Left renal cortex interstitium (tissue), 4 donors: ENCODE results near the gene EXOC5. TPM values are rescaled to one million over a fixed set of nuclear protein-coding genes. Genes with fewer than 3 reads are reported as not detected.
"Not testable (repeated sequence)": the region's sequence is repeated elsewhere in the genome, so short reads cannot be mapped to it uniquely, and the experiment has no call there.

Source experiments
- DNase-seq, 4 donors: peaks; one replicate each; pipeline ENCODE4 v3.0.0-alpha.2; 2013; ENCODE audit warnings: low read depth in 4 of 4, low spot score in 2 of 4, missing footprints in 1 of 4
- polyA plus RNA-seq, 4 donors: library from polyadenylated mRNA; unstranded; fragments of 120-200 nt; gene quantifications; one replicate each; pipeline ENCODE4 v1.2.1, GENCODE V29; 2013; ENCODE audit not compliant: insufficient read length in 4 of 4

The EXOC5 gene
- polyA plus RNA-seq, 4 donors, result 66.4 to 73.0 (median 70.5) TPM

DNA sequence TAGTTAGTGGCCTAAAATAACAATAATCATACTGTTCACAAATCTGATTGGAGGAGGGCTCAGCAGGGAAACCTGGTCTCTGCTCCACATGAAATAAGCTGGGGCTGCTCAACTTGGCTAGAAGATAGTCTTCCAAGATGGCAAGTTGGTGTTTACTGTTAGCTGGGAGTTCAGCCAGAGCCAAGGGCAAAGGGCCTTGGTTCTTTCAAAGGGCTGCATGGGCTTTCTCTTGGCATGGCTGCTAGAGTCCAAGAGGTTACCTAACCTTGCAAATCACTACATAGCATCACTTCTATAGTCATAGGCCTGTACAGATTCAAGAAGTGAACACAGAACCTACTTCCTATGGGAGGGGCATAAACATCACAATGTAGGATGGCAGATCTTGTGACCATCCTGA lies 7.1 kb downstream of the EXOC5 start:
- no peak for DNase-seq

DNA sequence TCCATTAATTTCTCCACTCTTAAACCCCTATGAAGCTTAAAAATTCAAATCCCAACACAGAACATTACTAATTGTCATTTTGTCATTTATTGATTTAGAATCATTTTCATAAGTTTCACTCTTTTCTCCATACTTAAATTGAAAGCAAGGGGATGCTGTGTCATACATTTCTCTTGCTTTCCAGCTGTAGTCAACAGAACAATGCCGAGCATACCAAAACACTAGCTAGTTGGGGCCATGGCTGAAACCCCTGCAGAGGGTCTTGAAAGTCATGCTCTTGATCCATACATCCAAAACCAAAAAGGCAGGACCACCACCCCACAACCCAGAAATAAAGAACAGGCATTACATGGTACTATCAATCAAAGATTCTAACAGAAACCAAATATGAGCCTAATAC lies 9.0 kb downstream of the EXOC5 start:
- DNase-seq, result no peak

DNA sequence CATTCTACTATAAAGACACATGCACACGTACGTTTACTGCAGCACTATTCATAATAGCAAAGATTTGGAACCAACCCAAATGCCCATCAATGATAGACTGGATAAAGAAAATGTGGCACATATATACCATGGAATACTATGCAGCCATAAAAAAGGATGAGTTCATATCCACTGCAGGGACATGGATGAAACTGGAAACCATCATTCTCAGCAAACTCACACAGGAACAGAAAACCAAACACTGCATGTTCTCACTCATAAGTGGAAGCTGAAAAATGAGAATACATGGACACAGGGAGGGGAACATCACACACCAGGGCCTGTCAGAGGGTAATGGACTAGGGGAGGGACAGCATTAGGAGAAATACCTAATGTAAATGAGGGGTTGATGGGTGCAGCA lies 10.5 kb downstream of the EXOC5 start:
- DNase-seq, result not testable (repeated sequence)

DNA sequence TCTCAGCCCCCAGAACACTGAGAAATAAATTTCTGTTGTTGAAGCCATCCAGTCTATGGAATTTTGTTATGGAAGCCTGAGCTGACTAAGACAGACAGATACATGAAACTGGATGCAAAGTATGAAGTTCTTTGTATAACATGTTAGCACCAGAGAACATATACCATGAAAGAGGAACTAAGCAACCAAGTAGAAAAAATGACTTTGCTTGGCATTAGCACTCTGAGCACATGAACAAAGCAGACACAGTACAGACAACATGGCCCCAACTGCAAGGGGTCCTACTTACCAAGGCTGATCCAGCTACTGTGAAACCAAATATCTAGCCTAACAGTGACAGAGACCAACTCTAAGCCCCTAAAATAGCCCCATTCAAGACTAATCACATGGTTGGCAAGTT lies 13.8 kb downstream of the EXOC5 start:
- DNase-seq, result no peak

DNA sequence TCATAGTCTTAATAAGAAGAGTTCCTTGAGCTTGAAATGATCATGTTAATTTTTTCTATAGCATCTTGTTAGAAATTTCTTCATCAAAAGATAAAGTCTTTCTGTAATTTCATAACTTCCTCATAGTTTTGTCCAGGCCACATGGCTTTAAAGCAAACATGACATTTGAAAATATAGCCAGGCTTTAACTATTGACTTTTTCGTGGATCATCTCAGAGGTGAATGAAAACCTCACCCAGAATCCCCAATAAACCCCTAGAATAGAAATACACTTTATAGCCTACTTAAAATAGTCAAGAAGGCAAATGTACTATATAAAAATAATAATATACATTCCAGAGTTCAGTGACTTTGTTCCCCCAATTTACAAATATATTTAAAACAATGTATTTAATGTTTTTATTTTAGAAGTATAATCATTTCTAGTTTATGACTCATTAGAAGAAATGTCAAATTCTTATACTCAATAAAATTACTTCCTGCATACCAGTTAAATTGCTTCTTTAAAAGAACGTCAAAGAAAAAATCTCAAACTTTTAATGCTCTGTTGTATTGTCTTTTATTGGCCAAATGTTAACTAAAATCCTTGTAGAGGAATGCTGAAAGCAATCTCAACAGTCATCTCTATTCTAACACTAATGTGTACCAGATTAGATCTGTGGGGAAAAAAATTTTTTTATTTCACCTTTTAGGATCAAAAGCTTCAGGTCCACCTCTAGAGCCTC lies 21.6 kb downstream of the EXOC5 start:
- DNase-seq, result no peak

DNA sequence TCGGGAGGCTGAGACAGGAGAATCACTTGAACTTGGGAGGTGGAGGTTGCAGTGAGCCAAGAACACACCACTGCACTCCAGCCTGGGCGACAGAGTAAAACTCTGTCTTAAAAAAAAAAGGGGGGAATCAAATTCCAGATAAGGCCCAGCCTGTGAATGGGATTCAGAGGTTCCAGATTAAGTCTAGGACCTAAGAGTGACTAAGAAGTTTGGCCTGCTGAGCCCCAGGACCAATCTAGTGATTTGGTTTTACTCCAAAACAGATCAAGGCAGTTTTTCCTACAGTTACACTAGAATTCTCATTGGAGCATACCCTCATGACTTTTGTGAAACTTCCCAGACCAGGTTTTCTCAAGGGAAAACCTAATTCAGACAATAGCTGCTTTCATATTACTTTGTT lies 22.8 kb downstream of the EXOC5 start:
- no peak for DNase-seq

DNA sequence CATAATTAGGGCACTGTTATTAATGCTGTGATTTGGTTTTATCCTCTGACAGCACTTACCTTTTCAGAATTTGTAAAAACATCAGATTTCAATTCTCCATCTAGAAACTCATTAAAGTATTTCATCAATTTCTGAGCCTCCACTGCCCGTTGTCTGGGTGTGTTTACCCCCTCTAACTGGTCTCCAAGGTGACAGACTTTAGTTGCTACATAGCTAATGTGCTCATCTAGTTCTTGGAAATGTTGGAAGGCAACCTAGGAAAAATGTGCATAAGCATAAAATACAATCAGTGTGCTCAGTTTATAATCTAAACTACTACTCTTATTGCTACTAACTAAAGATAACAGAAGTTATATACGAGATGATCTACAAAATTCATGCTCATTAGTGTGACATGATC lies 24.6 kb downstream of the EXOC5 start:
- no peak for DNase-seq

DNA sequence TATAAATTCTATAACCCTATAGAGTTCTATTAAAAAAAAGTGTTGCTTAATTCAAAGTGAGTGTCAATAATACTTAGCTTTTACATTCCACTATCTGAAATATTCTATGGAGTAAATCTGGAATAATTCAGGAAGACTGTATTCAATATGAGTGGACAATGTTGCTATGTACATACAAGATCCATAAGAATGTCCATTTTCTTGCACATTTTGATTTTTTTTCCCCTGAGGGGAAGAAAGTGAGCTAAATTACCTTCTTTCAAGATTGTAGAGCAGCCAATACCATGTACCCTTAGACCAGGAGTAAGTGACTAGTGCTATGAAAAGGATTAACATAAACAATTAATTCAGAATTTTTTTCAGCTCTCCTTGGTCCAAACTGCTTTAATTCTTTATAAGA lies 25.4 kb downstream of the EXOC5 start:
- DNase-seq, result no peak

DNA sequence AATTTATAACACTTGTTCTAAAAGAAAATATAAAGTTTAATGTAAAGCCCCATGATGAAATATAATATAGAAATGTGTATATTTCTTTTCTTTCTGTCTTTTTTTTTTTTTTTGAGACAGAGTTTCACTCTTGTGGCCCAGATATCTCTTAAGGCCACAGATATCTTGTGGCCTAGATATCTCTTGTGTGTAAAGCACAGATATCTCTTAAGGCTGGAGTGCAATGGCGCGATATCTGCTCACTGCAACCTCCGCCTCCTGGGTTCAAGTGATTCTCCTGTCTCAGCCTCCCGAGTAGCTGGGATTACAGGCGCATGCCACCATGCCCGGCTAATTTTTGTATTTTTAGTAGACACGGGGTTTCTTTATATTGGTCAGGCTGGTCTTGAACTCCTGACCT lies 28.6 kb downstream of the EXOC5 start:
- DNase-seq, result not testable (repeated sequence)

DNA sequence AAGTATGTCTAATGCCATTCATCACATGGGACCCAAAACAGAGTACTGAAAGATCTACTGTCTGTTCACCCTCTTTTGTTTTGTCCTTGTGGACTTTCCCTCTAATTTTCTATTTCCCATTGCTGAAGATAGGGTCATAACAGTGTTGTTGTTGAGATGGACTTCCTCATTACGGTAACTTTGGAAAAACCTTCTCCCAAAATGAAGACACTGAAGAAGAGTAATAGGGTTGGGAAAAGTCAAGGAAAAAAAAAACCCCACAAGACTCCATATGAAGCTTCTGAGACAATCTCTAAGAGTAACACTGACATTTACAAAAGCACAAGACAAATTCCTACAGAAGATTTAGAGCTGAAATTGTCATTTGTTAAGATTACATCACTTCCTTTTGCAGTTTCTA lies 36.7 kb downstream of the EXOC5 start:
- DNase-seq, result no peak

DNA sequence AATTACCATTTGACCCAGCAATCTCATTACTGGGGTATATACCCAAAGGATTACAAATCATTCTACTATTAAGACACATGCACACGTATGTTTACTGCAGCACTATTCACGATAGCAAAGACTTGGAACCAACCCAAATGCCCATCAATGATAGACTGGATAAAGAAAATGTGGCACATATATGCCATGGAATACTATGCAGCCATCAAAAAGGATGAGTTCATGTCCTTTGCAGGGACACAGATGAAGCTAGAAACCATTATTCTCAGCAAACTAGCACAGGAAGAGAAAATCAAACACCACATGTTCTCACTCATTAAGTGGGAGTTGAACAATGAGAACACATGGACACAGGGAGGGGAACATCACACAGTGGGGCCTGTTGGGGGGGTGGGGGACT lies 40.4 kb downstream of the EXOC5 start:
- DNase-seq, result not testable (repeated sequence)

DNA sequence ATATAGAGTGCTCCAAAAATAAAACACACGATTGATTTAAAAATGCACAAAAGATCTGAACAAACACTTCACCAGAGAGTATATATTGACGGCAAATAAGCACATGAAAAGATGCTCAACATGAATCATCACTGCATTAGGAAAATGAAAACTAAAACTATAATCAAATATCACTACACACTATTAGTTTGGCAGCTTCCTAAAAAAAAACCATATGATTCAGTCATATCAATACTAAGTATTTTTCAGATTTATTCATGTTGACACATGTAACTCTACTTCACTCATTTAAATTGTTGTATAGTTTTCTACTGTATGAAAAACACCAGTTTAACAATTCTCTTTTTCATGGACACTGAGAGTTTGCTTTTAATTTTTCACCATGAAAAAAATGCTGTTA lies 41.6 kb downstream of the EXOC5 start:
- no peak for DNase-seq

DNA sequence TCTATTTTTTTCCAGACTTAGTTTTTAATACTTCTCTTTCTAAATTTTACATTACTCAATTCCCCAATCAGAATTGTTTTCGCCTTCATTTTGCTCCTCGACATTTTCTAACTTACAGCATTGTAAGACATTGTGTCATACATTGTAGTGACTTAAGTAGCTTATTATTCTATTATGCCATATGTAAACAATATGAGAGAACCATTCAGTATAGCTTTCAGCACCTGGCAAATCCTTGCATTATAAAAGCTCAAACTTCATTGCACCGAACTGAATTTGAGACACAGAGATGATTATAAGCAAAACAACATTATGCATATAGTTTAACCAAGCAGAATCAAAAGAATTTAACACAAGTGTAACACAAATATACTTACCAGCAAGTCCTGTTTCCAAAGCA lies 46.8 kb downstream of the EXOC5 start:
- no peak for DNase-seq

DNA sequence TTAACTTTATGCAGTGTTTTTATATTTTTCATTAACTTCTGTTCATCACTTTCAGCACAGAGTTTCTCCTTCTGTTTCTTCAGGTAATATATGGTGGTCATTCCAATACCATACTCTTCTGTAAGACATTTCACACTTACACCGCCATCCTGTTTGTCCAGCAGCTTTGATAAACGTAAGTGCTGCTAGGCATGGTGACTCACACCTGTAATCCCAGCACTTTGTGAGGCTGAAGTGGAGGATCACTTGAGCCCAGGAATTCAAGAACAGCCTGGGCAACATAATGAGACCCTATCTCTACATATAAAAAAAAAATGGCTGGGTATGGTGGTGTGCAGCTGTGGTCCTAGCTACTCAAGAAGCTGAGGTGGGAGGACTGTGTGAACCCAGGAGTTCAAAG lies 55.8 kb downstream of the EXOC5 start:
- DNase-seq, result no peak

DNA sequence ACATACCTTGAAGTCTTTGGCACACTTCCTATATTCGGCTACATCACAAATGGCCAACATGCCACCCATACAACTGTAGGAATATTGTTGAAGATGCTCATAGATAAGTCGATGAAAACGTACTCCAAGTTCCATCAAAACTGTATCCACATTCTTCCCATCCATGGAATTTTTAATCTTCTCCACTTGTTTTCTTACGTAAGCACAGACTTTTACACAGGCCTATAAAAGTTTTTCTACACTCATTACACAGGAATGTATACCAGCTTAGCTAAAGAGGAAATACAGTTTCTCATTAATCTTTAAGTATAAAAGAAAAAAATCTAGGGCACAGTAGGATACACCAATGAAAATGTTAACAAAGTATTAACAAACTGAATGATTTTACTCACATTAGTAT lies 59.1 kb downstream of the EXOC5 start:
- DNase-seq, result no peak

DNA sequence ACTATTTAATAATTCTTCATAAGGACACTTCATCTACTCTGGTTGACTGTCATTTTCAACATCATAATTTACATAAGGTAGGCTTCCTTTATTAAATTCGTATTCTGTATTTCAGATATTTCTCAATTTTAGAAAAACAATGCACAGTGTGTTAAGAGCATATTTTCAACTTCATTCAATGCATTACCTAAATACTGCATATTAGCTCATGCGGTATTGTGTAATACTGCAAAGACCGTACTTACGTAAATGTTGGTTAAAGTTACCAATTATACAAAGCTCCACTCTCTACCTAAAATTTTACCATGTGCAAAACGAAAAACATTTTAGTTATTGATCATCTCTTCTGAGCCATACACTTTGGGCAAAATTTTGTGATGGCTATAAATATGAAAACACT lies 62.8 kb downstream of the EXOC5 start:
- DNase-seq, result no peak

DNA sequence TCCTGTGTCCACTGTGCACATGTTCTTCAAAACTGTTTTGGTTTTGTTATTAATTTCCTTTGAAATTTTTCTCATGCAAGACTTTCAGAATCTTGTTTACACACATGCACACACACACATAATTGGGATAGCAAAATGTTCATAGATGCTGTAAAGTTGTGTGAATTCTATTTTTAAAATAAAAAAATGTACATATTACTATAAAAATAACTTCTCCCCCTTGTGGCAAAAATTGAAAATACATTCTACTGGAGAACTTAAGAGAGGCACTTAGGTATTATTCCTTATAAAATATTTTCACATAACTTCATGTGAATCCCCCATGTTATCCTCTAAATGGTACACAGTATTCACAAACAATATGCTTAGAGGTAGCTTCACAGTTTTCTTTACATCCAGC lies 66.0 kb downstream of the EXOC5 start:
- not testable (repeated sequence) for DNase-seq

DNA sequence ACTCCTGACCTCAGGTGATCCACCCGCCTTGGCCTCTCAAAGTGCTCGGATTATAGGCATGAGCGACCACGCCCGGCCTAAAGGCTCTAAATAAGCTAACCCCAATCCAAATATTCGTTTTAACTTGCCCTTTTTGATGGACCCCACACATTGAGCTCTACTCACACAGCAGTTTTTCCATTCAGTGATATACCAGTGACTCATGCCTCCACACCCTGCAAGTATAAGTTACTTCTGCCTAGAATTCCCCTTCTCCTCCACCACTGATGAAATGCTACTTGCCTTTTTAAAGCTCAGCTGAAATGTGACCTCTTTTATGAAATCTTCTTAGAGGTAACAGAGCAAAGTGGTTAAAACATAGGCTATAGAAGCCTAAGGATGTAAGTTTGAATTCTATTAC lies 68.8 kb downstream of the EXOC5 start:
- no peak for DNase-seq

DNA sequence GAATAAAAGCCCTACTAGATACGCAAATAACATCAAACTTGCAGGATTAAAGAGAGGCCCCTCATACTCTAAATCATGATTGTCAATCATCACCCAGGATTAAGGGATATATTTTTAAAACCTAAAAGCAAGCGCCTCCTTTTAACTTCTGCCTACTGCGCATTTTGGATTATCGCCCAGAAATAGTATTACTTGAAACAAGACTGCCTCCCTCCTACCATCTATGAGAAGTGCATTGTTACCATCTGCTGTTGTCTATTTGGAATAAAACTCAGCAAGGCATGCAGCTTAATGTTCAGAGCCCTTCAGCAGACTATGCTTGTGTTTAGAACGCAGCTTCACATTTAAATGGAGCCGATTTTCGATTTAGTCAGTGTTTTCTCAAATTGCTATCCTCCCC lies 79.6 kb downstream of the EXOC5 start:
- DNase-seq, result peak in 2 of 4 donors; percentile 2 to 8

DNA sequence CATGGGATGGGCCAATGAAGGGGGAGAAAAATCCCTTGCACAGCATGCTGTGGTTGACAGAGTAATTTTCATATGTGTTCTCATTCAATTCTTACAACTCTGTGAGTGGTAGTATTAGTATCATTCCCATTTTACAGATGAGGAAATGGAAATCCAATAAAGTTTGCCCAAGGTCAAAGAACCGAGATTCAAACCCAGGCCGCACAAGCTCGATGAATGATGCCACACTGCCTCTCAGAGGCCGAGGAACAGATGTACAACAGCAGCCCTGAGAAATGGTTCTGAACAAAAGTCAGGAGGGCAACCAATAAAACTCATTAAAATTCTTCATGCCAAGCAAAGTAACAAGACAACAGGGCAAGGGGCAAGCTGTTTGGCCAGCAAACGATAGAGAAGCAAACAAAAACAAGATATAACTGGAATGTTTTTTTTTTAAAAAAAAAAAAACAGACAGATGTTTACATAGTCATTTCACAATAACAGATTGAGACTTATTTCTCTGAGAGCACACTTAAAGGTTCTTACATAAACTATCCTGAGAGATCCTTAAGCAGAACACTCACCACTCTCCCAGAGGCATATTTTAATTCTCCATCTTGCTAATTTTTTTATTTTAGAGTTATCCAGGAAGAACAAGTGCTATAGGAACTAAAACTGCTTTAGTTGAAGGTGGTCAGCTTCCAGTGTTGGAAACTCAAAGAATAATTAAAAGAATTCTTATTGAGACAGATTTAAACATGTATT lies 85.8 kb downstream of the EXOC5 start:
- DNase-seq, result no peak

DNA sequence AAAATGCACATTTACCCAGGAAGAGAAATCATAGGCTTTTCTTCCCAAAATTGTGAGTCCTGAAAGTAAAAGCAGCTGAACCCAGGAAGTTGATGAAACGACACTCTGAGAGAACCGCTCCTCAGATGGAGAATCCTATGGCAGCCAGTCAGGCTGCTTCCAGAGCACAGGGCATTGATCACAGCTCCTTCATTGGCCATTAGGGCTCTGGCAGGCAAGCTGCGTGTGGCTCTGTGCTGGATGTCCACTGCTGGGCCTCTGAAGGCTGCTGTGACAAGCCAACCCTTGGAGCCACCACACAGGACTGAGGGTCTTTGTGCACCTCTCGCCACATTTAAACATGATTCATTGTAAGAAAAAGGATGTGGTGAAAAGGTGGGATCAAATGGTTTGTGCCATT lies 89.4 kb downstream of the EXOC5 start:
- DNase-seq, result no peak

DNA sequence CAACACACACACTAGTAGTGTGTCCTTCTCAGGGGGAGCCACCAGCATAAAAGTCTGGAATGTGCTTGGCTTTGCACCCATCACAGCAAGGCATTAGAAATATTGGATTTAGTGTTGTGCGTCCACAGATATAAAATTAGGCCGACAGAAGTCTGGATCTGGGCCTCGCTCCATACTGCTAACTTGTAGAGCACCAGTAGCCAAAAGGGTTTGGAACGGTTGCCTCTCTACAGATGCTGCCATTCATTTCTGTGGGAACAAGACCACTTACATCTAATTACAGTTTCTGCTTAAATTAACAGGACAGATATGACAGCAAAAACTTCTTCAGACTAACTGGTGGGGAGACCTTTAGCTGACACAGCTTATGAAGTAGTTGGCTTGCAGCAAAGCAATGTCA lies 94.2 kb downstream of the EXOC5 start:
- DNase-seq, result no peak
